Neural crest cell (in vitro differentiated cells): ENCODE measurements around the gene CD19. TPM values are rescaled to one million over a fixed set of nuclear protein-coding genes. Genes with fewer than 3 reads are reported as not detected.

ENCODE experiments used
- DNase-seq: peaks from one replicate; pipeline ENCODE4 v3.0.0; 2021; ENCODE audit warnings: low read depth, mixed read lengths, low spot score
- H3K27ac Mint-ChIP-seq: one replicate; pipeline ENCODE4 v1.8.0; 2021; ENCODE audit warnings: mild to moderate bottlenecking, mixed read lengths; ENCODE audit not compliant: unreplicated experiment
- H3K27me3 Mint-ChIP-seq: 2 replicates; pipeline ENCODE4 v1.8.0; 2021; ENCODE audit warnings: low read depth, mild to moderate bottlenecking, mixed read lengths
- H3K36me3 Mint-ChIP-seq: 2 replicates; pipeline ENCODE4 v1.8.0; 2021; ENCODE audit warnings: low read depth, mild to moderate bottlenecking, mixed read lengths
- H3K4me1 Mint-ChIP-seq: 2 replicates; pipeline ENCODE4 v1.8.0; 2021; ENCODE audit warnings: mixed read lengths
- H3K4me3 Mint-ChIP-seq: one replicate; pipeline ENCODE4 v1.8.0; 2021; ENCODE audit warnings: mild to moderate bottlenecking, mixed read lengths
- H3K9me3 Mint-ChIP-seq: 2 replicates; pipeline ENCODE4 v1.8.0; 2021; ENCODE audit warnings: mixed read lengths
- total RNA-seq: library from RNA; stranded (reverse); gene quantifications from 2 replicates; pipeline ENCODE4 v1.2.1, GENCODE V29; 2021
- TF ChIP-seq, protein P1 (sequence below): fragments of 200-600 bp; sonication (generic); conservative IDR thresholded peaks from 2 replicates; pipeline ENCODE4 v1.5.0; 2021; ENCODE audit warnings: antibody characterized with exemption, mild to moderate bottlenecking

The CD19 gene
- total RNA-seq, 1 donor from 2014 or later = not detected

- H3K4me3 Mint-ChIP-seq = no peak overlapping the region
- TF ChIP-seq, protein P1, sequence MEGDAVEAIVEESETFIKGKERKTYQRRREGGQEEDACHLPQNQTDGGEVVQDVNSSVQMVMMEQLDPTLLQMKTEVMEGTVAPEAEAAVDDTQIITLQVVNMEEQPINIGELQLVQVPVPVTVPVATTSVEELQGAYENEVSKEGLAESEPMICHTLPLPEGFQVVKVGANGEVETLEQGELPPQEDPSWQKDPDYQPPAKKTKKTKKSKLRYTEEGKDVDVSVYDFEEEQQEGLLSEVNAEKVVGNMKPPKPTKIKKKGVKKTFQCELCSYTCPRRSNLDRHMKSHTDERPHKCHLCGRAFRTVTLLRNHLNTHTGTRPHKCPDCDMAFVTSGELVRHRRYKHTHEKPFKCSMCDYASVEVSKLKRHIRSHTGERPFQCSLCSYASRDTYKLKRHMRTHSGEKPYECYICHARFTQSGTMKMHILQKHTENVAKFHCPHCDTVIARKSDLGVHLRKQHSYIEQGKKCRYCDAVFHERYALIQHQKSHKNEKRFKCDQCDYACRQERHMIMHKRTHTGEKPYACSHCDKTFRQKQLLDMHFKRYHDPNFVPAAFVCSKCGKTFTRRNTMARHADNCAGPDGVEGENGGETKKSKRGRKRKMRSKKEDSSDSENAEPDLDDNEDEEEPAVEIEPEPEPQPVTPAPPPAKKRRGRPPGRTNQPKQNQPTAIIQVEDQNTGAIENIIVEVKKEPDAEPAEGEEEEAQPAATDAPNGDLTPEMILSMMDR = no peak
- H3K4me1 Mint-ChIP-seq = no peaks in the 10 kb centered on the region
- H3K27ac Mint-ChIP-seq = no peak overlapping the region
- no peaks in the 10 kb centered on the region for H3K9me3 Mint-ChIP-seq
- H3K27me3 Mint-ChIP-seq = no peaks in the 10 kb centered on the region
- peaks cover 10% of the 10 kb centered on the region for H3K36me3 Mint-ChIP-seq
- DNase-seq = no peak
These were observed 49.2 kb downstream of the CD19 start for GRCh38 chr16:28980929-28981328.

- TF ChIP-seq, protein P1 = peak; percentile 65
- H3K36me3 Mint-ChIP-seq = peaks cover 10% of the 10 kb centered on the region
- H3K4me1 Mint-ChIP-seq = no peaks in the 10 kb centered on the region
- peak; percentile 37 for DNase-seq
- H3K27me3 Mint-ChIP-seq = no peaks in the 10 kb centered on the region
- no peak overlapping the region for H3K27ac Mint-ChIP-seq
- no peaks in the 10 kb centered on the region for H3K9me3 Mint-ChIP-seq
- no peak overlapping the region for H3K4me3 Mint-ChIP-seq
These were observed 49.7 kb downstream of the CD19 start for GRCh38 chr16:28981517-28981916.

DNA sequence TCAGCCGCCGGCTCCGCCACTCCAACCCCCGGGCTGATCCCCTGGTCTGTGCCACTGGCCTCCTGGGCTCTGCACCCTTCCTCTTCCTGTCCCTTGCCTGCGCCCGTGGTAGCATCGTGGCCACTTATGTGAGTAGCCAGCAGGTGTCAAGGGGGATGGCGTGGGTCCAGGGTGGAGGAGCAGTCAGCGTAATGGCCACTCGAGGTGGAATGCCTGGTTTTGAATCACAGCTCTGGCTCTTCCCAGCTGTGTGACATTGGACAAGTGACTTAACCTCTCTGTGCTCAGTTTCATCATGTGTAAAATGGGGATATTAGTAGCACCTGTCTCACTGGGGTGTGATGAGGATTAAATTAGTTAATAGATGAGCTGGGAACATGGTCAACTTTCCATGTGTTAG lies 50.6 kb downstream of the CD19 start:
- H3K27me3 Mint-ChIP-seq = no peaks in the 10 kb centered on the region
- peaks cover 14% of the 10 kb centered on the region for H3K36me3 Mint-ChIP-seq
- H3K27ac Mint-ChIP-seq = no peak overlapping the region
- no peaks in the 10 kb centered on the region for H3K4me1 Mint-ChIP-seq
- no peaks in the 10 kb centered on the region for H3K9me3 Mint-ChIP-seq
- H3K4me3 Mint-ChIP-seq = no peak overlapping the region
- TF ChIP-seq, protein P1 = no peak
- no peak for DNase-seq

DNA sequence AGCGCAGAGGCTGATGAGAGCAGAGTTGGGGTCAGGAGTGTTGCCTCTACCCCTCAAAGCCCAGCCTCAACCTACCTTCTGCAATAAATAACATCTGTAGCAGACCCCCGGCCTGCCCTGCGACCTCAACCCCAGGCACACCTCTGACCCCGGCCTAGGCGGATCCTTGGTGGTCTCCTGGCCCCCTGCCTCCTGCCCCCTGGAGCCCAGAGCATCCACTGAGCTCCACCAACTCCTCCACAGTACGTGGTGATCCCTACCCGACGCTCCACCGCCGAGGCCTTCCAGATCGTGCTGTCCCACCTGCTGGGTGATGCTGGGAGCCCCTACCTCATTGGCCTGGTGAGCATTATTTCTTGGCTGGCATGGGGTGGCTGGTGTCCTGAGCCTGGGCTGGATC lies 51.2 kb downstream of the CD19 start:
- Mint-ChIP-seq H3K36me3 (peaks cover 15% of the 10 kb centered on the region), H3K27ac (no peak overlapping the region), H3K9me3 (no peaks in the 10 kb centered on the region), H3K4me3 (no peak overlapping the region), H3K4me1 (no peaks in the 10 kb centered on the region), H3K27me3 (no peaks in the 10 kb centered on the region)
- DNase-seq = no peak
- TF ChIP-seq, protein P1 = no peak

- Mint-ChIP-seq H3K27me3 (no peaks in the 10 kb centered on the region), H3K4me1 (no peaks in the 10 kb centered on the region), H3K4me3 (no peak overlapping the region), H3K9me3 (no peaks in the 10 kb centered on the region), H3K36me3 (peaks cover 15% of the 10 kb centered on the region), H3K27ac (no peak overlapping the region)
- TF ChIP-seq, protein P1 = no peak
- no peak for DNase-seq
These were observed 51.9 kb downstream of the CD19 start for GRCh38 chr16:28983644-28984043.

GRCh38 chr16:28984091-28984490 lies 52.3 kb downstream of the CD19 start:
- Mint-ChIP-seq H3K36me3 (peaks cover 15% of the 10 kb centered on the region), H3K4me1 (no peaks in the 10 kb centered on the region), H3K4me3 (no peak overlapping the region), H3K9me3 (no peaks in the 10 kb centered on the region), H3K27me3 (no peaks in the 10 kb centered on the region), H3K27ac (no peak overlapping the region)
- TF ChIP-seq, protein P1 = no peak
- DNase-seq = no peak
